Spleen (tissue), 7 donors: Measurements from ENCODE around the gene MYLK.

Experiments
- CTCF ChIP-seq, 11 experiments: fragments of 200-600 bp in 7 of 11; fragments of 450-650 bp in 4 of 11; sonication (generic) in 4 of 11; IDR thresholded peaks in 8 of 11; conservative IDR thresholded peaks in 3 of 11; 1 replicate in 7 of 11; 2 replicates in 4 of 11; pipeline versions ENCODE4 v1.4.0 to v1.8.0; 2016 to 2021; ENCODE audit warnings: antibody characterized with exemption in 11 of 11, inconsistent platforms in 4 of 11, mild to moderate bottlenecking in 1 of 11
- POLR2AphosphoS5 ChIP-seq, 3 donors: sonication (generic); formaldehyde crosslinking; IDR thresholded peaks; one replicate each; pipeline ENCODE4 v1.5.1; 2017; ENCODE audit warnings: antibody characterized with exemption in 3 of 3
- donor health status: DM: no; HTN: no; CAD: no; lungs with moderate emphysema.
- donor health status: DM: no; HTN: no; CAD: no.
- donor health status: DM: no; HTN: no; CAD: no.

- TF ChIP-seq CTCF (IDR thresholded peaks at IDR 0.05 in 8 of 11, conservative IDR thresholded peaks at IDR 0.05 in 3 of 11) (no peak), POLR2AphosphoS5 (IDR thresholded peaks at IDR 0.05) (no peak)
These were observed 82.0 kb downstream of the MYLK start for GRCh38 chr3:123802007-123802625.
